H9 (cell line): ENCODE results near the gene LY6G5C. TPM values are rescaled to one million over a fixed set of nuclear protein-coding genes. Genes with fewer than 3 reads are reported as not detected.

Source experiments
- DNase-seq: peaks from one replicate; pipeline ENCODE4 v3.0.0-alpha.2; 2017
- H2AFZ ChIP-seq: one replicate; pipeline ENCODE4 v1.6.1; 2013; ENCODE audit warnings: mild to moderate bottlenecking, low read length, control low read depth, moderate library complexity
- H2AK5ac ChIP-seq: 2 replicates; pipeline ENCODE4 v1.6.1; 2013; ENCODE audit warnings: low read length, control low read depth, mixed read lengths; ENCODE audit not compliant: insufficient read length
- H2BK120ac ChIP-seq: one replicate; pipeline ENCODE4 v1.6.1; 2013; ENCODE audit warnings: low read depth, mild to moderate bottlenecking, low read length, control low read depth, inconsistent platforms; ENCODE audit not compliant: poor library complexity, severe bottlenecking
- H2BK12ac ChIP-seq: 2 replicates; pipeline ENCODE4 v1.6.1; 2013; ENCODE audit warnings: low read length, control low read depth, mixed read lengths, low read depth; ENCODE audit not compliant: insufficient read length
- H2BK15ac ChIP-seq: 2 replicates; pipeline ENCODE4 v1.6.1; 2013; ENCODE audit warnings: low read depth, low read length, control low read depth
- H2BK20ac ChIP-seq: one replicate; pipeline ENCODE4 v1.6.1; 2013; ENCODE audit warnings: low read depth, mild to moderate bottlenecking, low read length, control low read depth, inconsistent platforms; ENCODE audit not compliant: poor library complexity, severe bottlenecking
- H2BK5ac ChIP-seq: 2 replicates; pipeline ENCODE4 v1.6.1; 2013; ENCODE audit warnings: low read length, control low read depth, mixed read lengths; ENCODE audit not compliant: insufficient read length
- H3K14ac ChIP-seq: 2 replicates; pipeline ENCODE4 v1.6.1; 2013; ENCODE audit warnings: low read length, control low read depth; ENCODE audit not compliant: insufficient read depth
- H3K18ac ChIP-seq: 2 replicates; pipeline ENCODE4 v1.6.1; 2013; ENCODE audit warnings: low read depth, mild to moderate bottlenecking, mixed read lengths, low read length, control low read depth; ENCODE audit not compliant: insufficient read length
- H3K23ac ChIP-seq: 2 replicates; pipeline ENCODE4 v1.6.1; 2013; ENCODE audit warnings: low read length, control low read depth, mixed read lengths, low read depth; ENCODE audit not compliant: insufficient read length
- H3K23me2 ChIP-seq: 2 replicates; pipeline ENCODE4 v1.6.1; 2013; ENCODE audit warnings: low read depth, mild to moderate bottlenecking, mixed read lengths, low read length, control low read depth; ENCODE audit not compliant: insufficient read length, poor library complexity, severe bottlenecking
- H3K27ac ChIP-seq: 2 replicates; pipeline ENCODE4 v1.5.1; 2013; ENCODE audit warnings: low read length, control low read depth, mixed read lengths, low read depth; ENCODE audit not compliant: insufficient read length
- H3K27me3 ChIP-seq: 2 replicates; pipeline ENCODE4 v1.6.1; 2013; ENCODE audit warnings: low read length, control low read depth, inconsistent platforms; ENCODE audit not compliant: insufficient read depth
- H3K4ac ChIP-seq: 2 replicates; pipeline ENCODE4 v1.6.1; 2013; ENCODE audit warnings: low read depth, mild to moderate bottlenecking, control low read depth, inconsistent platforms, low read length, moderate library complexity
- H3K4me1 ChIP-seq: 2 replicates; pipeline ENCODE4 v1.6.1; 2013; ENCODE audit warnings: low read length, control low read depth, inconsistent platforms; ENCODE audit not compliant: insufficient read depth
- H3K4me2 ChIP-seq: 2 replicates; pipeline ENCODE4 v1.6.1; 2013; ENCODE audit warnings: low read length, control low read depth, mixed read lengths; ENCODE audit not compliant: insufficient read length, insufficient read depth
- H3K56ac ChIP-seq: 2 replicates; pipeline ENCODE4 v1.6.1; 2013; ENCODE audit warnings: low read depth, mild to moderate bottlenecking, mixed read lengths, low read length, control low read depth; ENCODE audit not compliant: insufficient read length
- H3K79me1 ChIP-seq: 2 replicates; pipeline ENCODE4 v1.6.1; 2013; ENCODE audit warnings: low read depth, mild to moderate bottlenecking, moderate library complexity, low read length, control low read depth, inconsistent platforms; ENCODE audit not compliant: insufficient read depth, poor library complexity, severe bottlenecking
- H3K79me2 ChIP-seq: 2 replicates; pipeline ENCODE4 v1.6.1; 2013; ENCODE audit warnings: low read length, control low read depth, inconsistent platforms; ENCODE audit not compliant: insufficient read depth
- H3K9ac ChIP-seq: 2 replicates; pipeline ENCODE4 v1.6.1; 2013; ENCODE audit warnings: low read length, control low read depth, mixed read lengths; ENCODE audit not compliant: insufficient read length; ENCODE audit errors: extremely low read depth
- H3K9me3 ChIP-seq: one replicate; pipeline ENCODE4 v1.6.1; 2013; ENCODE audit warnings: low read depth, low read length, inconsistent platforms; ENCODE audit not compliant: control insufficient read depth
- H3T11ph ChIP-seq: one replicate; pipeline ENCODE4 v1.6.1; 2013; ENCODE audit warnings: mild to moderate bottlenecking, low read length, control low read depth, inconsistent platforms
- H4K20me1 ChIP-seq: one replicate; pipeline ENCODE4 v1.6.1; 2013; ENCODE audit not compliant: control insufficient read depth, insufficient read length, insufficient read depth
- H4K5ac ChIP-seq: 2 replicates; pipeline ENCODE4 v1.6.1; 2013; ENCODE audit warnings: low read depth, mild to moderate bottlenecking, mixed read lengths, low read length, control low read depth; ENCODE audit not compliant: insufficient read length
- H4K8ac ChIP-seq: replicated peaks from 2 replicates; pipeline ENCODE4 v1.6.1; 2013; ENCODE audit warnings: low read length, control low read depth, mixed read lengths, low read depth; ENCODE audit not compliant: insufficient read length
- H4K91ac ChIP-seq: 2 replicates; pipeline ENCODE4 v1.6.1; 2013; ENCODE audit warnings: low read depth, mild to moderate bottlenecking, moderate library complexity, mixed read lengths, low read length, control low read depth; ENCODE audit not compliant: insufficient read length
- H3K27ac Mint-ChIP-seq, 3 experiments: 2 replicates in 2 of 3; 3 replicates in 1 of 3; pipeline ENCODE4 v1.8.0; 2020 to 2021; ENCODE audit warnings: mixed read lengths in 3 of 3, mild to moderate bottlenecking in 1 of 3, moderate library complexity in 1 of 3
- H3K27me3 Mint-ChIP-seq: 2 replicates; pipeline ENCODE4 v1.8.0; 2021; ENCODE audit warnings: low read depth, mild to moderate bottlenecking, moderate library complexity, mixed read lengths
- H3K36me3 Mint-ChIP-seq, 3 experiments: 2 replicates in 2 of 3; 3 replicates in 1 of 3; pipeline ENCODE4 v1.8.0; 2020 to 2021; ENCODE audit warnings: low read depth in 3 of 3, mixed read lengths in 3 of 3; ENCODE audit not compliant: insufficient read depth in 1 of 3
- H3K4me1 Mint-ChIP-seq, 2 experiments: 2 replicates each; pipeline ENCODE4 v1.8.0; 2020; ENCODE audit warnings: mixed read lengths in 2 of 2
- H3K4me3 Mint-ChIP-seq, 2 experiments: 2 replicates in 1 of 2; 3 replicates in 1 of 2; pipeline ENCODE4 v1.8.0; 2020 to 2021; ENCODE audit warnings: mild to moderate bottlenecking in 2 of 2, mixed read lengths in 2 of 2, moderate library complexity in 1 of 2
- H3K9me3 Mint-ChIP-seq, 2 experiments: 2 replicates in 1 of 2; 3 replicates in 1 of 2; pipeline ENCODE4 v1.8.0; 2020; ENCODE audit warnings: mild to moderate bottlenecking in 2 of 2, mixed read lengths in 2 of 2, moderate library complexity in 1 of 2
- CTCF ChIP-seq: fragments of 200-600 bp; sonication (generic); conservative IDR thresholded peaks from 3 replicates; pipeline ENCODE4 v1.8.0; 2021; ENCODE audit warnings: antibody characterized with exemption, mild to moderate bottlenecking
- WGBS: extraction: QIAGEN DNeasy Blood & Tissue Kit; methylation state at CpG from one replicate; pipeline ENCODE4 v1.1.7; 2013; ENCODE audit warnings: missing lambda C conversion rate, low lambda C conversion rate, mixed read lengths; ENCODE audit not compliant: insufficient read length; ENCODE audit errors: extremely low coverage; 5-methylcytosine and 5-hydroxymethylcytosine counted together
- total RNA-seq: library from RNA; stranded (reverse); gene quantifications from 2 replicates; pipeline ENCODE4 v1.2.1, GENCODE V29; 2021

Gene LY6G5C
- total RNA-seq, 1 experiment from 2014 or later = 2.2 TPM

- no peaks in the 10 kb centered on the region for H3K79me1 ChIP-seq
- no peaks in the 10 kb centered on the region for H4K20me1 ChIP-seq
- no peak overlapping the region for H4K8ac ChIP-seq
- no peak for TF ChIP-seq CTCF
- peak; percentile 36 for DNase-seq
- no peak overlapping the region for H2BK20ac ChIP-seq
- no peak overlapping the region for H3K4me2 ChIP-seq
- no peak overlapping the region for H3K56ac ChIP-seq
- no peak overlapping the region for H4K5ac ChIP-seq
- H3K18ac ChIP-seq = peak overlapping the region; percentile 53
- H2BK12ac ChIP-seq = no peak overlapping the region
- H3T11ph ChIP-seq = no peak overlapping the region
- H3K27ac ChIP-seq = no peak overlapping the region
- peak overlapping the region; percentile 64; the same call in 1 of the 2 replicates for H3K14ac ChIP-seq
- H3K9me3 Mint-ChIP-seq = no peaks in the 10 kb centered on the region
- H2BK120ac ChIP-seq = no peak overlapping the region
- no peak overlapping the region for H2AFZ ChIP-seq
- H3K23me2 ChIP-seq = no peaks in the 10 kb centered on the region
- H2BK15ac ChIP-seq = no peak overlapping the region
- H3K27me3 ChIP-seq = no peaks in the 10 kb centered on the region
- H3K4ac ChIP-seq = no peak overlapping the region
- no peak overlapping the region for H2BK5ac ChIP-seq
- no peaks in the 10 kb centered on the region for H3K36me3 Mint-ChIP-seq
- no peaks in the 10 kb centered on the region for H3K9me3 ChIP-seq
- no peak overlapping the region for H2AK5ac ChIP-seq
- no peaks in the 10 kb centered on the region for H3K79me2 ChIP-seq
- no peak overlapping the region for H4K91ac ChIP-seq
- peaks cover 10% of the 10 kb centered on the region; the same call in 1 of the 2 replicates for H3K4me1 ChIP-seq
- no peak overlapping the region for H3K23ac ChIP-seq
- WGBS = no CpG with 5 or more reads among the region's 5 CpGs
- H3K27ac Mint-ChIP-seq = peak overlapping the region; percentile 81 to 95 (median 81)
- H3K4me1 Mint-ChIP-seq = peaks cover 50 to 62% of the 10 kb centered on the region in 2 experiments
- no peak overlapping the region for H3K9ac ChIP-seq
- H3K4me3 Mint-ChIP-seq = peak overlapping the region in 1 of 2 experiments; percentile 60; a peak in 4 of 5 replicates
- H3K27me3 Mint-ChIP-seq = peaks cover 8% of the 10 kb centered on the region
These were observed 33.3 kb upstream of the LY6G5C start for GRCh38 chr6:31713991-31714684.
